SHP77 (cell line): Measurements from ENCODE around the gene MYH14.

ENCODE experiments used
- DNase-seq, 2 experiments: peaks; one replicate each; lab custom pipeline; 2025; lab: John Stamatoyannopoulos, UW

The MYH14 gene

DNA sequence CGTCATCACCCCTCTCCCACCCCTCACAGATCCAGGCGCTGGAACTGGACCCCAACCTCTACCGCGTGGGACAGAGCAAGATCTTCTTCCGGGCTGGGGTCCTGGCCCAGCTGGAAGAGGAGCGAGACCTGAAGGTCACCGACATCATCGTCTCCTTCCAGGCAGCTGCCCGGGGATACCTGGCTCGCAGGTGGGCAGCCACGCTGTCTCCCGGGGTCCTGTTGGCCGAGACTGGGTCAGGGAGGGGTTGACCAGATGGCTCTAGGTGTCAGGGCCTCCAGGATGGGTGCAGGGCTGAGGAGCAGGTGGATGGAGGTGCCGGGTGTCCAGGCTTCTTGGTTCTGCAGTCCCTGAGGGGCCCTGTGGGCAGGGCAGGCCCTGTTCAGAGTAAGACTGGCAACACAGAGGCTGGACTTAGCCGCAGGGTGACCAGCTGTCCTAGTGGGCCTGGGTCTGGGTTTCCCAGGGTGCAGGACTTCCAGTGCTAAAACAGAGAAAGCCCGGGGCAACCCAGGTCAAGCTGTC, 58.1 kb downstream of the MYH14 start:
- DNase-seq, result no peak

DNA sequence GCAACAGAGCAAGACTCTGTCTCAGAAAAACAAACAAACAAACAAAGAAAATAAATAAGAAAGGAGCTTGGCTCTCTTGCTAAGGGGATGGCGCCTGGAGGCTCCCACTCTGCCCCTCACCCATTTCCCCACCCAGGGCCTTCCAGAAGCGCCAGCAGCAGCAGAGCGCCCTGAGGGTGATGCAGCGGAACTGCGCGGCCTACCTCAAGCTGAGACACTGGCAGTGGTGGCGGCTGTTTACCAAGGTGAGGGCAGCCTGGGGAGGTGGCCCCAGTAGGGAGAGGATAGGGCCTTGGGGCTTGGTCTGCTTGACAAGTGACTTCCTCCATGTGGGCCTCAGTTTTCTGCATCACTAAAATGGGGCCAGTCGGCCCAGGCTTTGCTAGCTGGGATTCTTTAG, 59.8 kb downstream of the MYH14 start:
- no peak for DNase-seq

DNA sequence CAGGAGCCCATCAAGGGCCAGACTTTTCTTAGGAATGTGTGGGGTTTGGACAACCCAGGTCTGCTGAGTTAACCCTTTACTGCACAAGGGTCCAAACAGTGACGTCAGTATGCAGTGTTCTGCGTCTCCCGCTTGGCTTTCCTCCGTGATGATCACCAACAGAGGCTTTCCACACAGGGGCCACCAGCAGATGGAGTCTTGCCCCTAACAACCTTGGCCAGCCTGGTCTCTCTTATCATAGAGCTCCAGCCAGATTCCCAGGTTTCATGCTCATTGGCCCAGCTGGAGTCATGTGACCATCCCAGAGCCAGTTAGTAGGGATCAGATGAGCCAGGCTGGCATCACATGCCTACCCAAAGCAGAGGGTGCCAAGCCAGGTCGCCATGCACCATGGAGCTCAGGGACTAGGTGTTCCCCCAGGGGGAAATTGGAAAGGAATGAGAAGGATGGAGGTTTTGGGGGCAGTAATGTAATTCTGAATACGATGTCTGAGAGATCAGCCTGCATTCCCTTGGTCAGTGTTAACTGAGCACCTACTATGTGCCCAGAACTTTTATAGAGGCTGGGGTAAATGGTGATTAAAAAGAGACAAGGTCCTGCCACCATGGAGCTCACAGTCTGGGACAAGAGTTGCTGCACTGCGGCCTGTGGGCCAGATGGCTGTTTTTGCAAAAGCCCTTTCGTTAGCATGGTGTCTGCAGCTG, 61.2 kb downstream of the MYH14 start:
- no peak for DNase-seq

DNA sequence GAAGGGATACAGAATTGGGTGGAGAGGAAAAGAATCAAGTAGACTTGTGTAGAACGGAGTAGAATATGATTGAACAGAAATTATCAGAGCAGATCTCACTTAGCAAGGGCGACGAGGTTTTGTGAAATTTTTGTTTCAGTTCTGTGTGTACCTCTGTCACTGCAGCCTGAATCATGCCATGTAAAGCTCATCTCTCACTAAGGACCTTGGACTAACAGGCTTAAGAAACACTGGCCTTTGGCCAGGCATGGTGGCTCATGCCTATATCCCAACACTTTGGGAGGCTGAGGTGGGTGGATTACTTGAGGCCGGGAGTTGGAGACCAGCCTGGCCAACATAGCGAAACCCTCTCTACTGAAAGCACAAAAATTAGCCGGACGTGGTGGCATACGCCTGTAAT, 62.6 kb downstream of the MYH14 start:
- no peak for DNase-seq

- DNase-seq, result no peak
Measured at GRCh38 chr19:50266896-50267295, 63.5 kb downstream of the MYH14 start.

DNA sequence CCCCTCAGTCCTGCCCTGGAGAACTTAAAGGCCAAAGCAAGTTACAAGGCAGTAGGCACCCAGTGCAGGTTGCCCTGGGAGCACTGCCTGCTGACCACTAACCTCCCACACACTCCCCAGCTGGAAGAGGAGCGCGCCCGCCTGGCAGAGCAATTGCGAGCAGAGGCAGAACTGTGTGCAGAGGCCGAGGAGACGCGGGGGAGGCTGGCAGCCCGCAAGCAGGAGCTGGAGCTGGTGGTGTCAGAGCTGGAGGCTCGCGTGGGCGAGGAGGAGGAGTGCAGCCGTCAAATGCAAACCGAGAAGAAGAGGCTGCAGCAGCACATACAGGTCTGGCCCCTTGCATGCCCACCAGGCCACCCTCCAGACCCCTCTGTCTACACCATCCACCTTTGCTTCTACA, 64.6 kb downstream of the MYH14 start:
- no peak for DNase-seq

GRCh38 chr19:50268501-50268900, 65.1 kb downstream of the MYH14 start:
- DNase-seq, result no peak

GRCh38 chr19:50269653-50270052, 66.2 kb downstream of the MYH14 start:
- DNase-seq, result no peak

- DNase-seq, result no peak
Measured at GRCh38 chr19:50272263-50272897, 69.0 kb downstream of the MYH14 start.

GRCh38 chr19:50273821-50274220, 70.4 kb downstream of the MYH14 start:
- DNase-seq, result no peak

DNA sequence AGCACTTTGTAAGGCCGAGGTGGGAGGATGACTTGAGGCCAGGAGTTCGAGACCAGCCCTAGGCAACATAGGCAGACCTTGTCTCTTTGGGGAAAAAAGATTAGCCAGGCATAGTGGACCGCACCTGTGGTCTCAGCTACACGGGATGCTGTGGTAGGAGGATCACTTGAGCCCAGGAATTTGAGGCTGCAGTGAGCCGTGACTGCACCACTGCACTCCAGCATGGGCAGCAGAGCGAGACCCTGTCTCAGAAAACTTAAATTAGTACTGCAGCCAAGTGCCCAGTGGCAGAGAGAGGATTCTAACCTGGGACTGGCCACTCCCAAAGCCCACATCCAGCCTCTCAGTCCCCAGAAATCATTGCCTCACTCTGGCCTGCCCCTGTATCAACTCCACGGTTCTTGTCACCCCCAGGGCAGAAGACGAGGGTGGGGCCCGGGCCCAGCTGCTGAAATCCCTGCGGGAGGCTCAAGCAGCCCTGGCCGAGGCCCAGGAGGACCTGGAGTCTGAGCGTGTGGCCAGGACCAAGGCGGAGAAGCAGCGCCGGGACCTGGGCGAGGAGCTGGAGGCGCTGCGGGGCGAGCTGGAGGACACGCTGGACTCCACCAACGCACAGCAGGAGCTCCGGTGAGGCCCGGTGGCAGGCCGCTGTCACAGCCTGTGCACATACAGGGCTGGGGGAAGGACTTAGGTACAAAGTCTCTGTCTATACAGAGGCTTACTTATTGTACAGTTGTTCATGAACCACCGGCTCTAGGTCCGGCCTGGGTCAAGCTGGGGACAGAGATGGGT, 72.4 kb downstream of the MYH14 start:
- DNase-seq, result no peak

DNA sequence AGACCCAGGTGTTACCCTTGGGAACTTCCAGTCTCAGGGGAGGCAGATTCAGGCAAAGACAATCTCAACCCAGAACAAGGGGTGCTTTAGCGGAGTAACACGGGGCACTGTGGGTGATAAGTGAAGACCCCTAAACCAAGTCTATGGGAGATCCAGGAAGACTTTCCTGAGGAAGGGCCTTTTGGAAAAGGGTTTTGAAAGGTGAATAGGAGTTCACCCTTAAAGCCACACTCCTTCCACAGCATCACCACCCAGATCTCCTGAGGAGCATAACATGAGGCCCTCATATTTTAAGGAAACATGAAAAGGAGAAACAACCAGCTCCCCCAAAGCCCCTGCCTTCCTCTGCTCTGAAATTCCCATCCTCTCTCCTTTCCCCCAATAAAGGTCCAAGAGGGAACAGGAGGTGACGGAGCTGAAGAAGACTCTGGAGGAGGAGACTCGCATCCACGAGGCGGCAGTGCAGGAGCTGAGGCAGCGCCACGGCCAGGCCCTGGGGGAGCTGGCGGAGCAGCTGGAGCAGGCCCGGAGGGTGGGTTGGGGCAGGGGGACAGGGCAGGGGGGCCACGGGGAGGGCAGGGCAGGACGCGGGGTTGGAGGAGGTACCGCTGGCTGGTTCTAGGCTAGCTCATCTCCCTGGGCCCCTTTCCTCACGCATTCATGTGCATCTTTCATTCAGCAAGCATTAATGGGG, 73.1 kb downstream of the MYH14 start:
- no peak for DNase-seq

GRCh38 chr19:50277966-50278580, 74.7 kb downstream of the MYH14 start:
- DNase-seq, result no peak

DNA sequence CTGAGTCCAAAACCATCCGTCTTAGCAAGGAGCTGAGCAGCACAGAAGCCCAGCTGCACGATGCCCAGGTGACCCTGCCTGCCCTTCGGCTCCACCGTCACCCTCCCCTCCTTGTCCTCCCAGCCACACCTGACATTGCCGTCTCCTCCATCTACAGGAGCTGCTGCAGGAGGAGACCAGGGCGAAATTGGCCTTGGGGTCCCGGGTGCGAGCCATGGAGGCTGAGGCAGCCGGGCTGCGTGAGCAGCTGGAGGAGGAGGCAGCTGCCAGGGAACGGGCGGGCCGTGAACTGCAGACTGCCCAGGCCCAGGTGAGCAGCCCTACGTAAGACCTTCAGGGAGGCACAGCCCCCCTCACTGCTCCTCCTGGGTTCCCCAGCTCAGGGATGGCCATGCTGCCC, 76.7 kb downstream of the MYH14 start:
- DNase-seq, result no peak

DNA sequence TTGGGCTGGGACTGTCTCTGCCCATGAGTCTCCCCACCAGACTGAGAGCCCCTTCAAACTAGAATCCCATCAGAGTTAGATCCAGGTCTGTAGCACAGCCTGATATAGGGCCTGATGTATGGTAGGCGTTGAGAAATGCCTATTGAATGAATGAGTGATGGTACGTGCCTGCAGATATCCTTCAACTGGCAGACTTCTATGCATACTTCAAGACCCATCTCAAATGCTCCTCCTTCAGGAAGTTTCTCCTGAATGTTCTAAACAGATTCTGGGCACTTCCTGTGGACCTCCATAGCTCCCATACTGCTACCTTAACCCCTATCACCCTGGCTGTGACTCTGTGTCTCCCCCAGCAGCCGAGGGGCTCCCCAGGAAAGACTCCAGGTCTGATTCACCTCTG, 77.6 kb downstream of the MYH14 start:
- DNase-seq, result no peak

GRCh38 chr19:50281491-50281890, 78.1 kb downstream of the MYH14 start:
- DNase-seq, result no peak

- no peak for DNase-seq
Measured at GRCh38 chr19:50285833-50286232, 82.4 kb downstream of the MYH14 start.

GRCh38 chr19:50286443-50286842, 83.0 kb downstream of the MYH14 start:
- no peak for DNase-seq

- no peak for DNase-seq
Measured at GRCh38 chr19:50287331-50287730, 83.9 kb downstream of the MYH14 start.

DNA sequence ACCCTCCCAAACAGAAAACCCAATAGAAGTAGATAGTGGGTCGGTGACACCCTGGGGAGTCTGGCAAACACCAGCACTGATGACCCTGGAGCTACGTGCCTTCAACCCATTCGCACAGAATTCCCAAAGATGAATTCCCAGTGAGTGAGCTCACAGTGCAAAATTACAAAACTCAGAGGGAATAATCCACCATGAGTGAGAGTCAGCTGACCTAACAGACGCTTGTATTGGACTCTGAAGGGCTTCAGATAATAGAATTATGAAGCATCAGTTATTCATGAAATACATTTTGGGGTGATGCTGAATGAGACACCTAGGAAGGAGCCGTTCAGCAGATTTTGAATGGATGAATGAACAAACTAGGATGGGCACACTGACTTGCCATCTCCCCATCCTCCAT, 85.5 kb downstream of the MYH14 start:
- DNase-seq, result no peak

DNA sequence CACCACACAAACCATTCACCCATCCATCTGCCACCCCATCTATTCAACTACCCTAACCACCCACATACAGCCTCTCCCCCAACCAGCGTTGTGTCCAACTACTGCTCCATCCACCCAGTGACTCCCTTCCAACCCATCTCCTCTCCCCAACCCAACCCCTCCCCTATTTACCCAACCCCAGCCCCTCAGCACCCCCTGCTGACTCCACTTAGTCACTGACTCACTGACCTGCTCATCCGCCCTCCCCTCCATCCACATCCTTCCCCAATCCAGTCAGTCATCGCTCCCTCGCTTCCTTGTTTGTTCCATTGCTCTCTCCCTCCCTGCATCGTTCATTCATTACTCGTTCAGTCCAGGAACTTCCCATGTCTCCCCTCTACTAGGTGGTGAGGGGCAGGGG, 86.6 kb downstream of the MYH14 start:
- no peak for DNase-seq

GRCh38 chr19:50290775-50291174, 87.4 kb downstream of the MYH14 start:
- no peak for DNase-seq
